Kidney epithelial cell (primary cell): ENCODE measurements around the gene EP400. TPM values are rescaled to one million over a fixed set of nuclear protein-coding genes. Genes with fewer than 3 reads are reported as not detected.

Source experiments
- DNase-seq: peaks from one replicate; pipeline ENCODE4 v3.0.0-alpha.2; 2010; ENCODE audit warnings: low read depth
- H3K27me3 ChIP-seq: 2 replicates; pipeline ENCODE4 v1.6.0; 2011; ENCODE audit warnings: low read length; ENCODE audit not compliant: control insufficient read depth, insufficient read depth
- H3K36me3 ChIP-seq: 2 replicates; pipeline ENCODE4 v1.5.1; 2011; ENCODE audit warnings: low read length; ENCODE audit not compliant: control insufficient read depth, insufficient read depth
- H3K4me3 ChIP-seq: 2 replicates; pipeline ENCODE4 v1.5.1; 2011; ENCODE audit warnings: low read depth, mild to moderate bottlenecking, control low read depth, low read length
- total RNA-seq: library from RNA; depleted of rRNA; stranded (reverse); fragments of >200 nt; gene quantifications from 2 replicates; pipeline ENCODE4 v1.2.3, GENCODE V29; 2015
- TF ChIP-seq, protein P1 (sequence below): IDR thresholded peaks from 2 replicates; pipeline ENCODE4 v1.5.1; 2011; ENCODE audit warnings: mild to moderate bottlenecking, moderate library complexity, low read length, control low read depth, inconsistent platforms; ENCODE audit not compliant: insufficient read depth, poor library complexity, severe bottlenecking

The EP400 gene
- total RNA-seq, 1 donor from 2014 or later = 21.4 TPM

- no peak for DNase-seq
- Histone ChIP-seq H3K27me3 (no peaks in the 10 kb centered on the region), H3K4me3 (no peak overlapping the region), H3K36me3 (no peaks in the 10 kb centered on the region)
- TF ChIP-seq, protein P1, sequence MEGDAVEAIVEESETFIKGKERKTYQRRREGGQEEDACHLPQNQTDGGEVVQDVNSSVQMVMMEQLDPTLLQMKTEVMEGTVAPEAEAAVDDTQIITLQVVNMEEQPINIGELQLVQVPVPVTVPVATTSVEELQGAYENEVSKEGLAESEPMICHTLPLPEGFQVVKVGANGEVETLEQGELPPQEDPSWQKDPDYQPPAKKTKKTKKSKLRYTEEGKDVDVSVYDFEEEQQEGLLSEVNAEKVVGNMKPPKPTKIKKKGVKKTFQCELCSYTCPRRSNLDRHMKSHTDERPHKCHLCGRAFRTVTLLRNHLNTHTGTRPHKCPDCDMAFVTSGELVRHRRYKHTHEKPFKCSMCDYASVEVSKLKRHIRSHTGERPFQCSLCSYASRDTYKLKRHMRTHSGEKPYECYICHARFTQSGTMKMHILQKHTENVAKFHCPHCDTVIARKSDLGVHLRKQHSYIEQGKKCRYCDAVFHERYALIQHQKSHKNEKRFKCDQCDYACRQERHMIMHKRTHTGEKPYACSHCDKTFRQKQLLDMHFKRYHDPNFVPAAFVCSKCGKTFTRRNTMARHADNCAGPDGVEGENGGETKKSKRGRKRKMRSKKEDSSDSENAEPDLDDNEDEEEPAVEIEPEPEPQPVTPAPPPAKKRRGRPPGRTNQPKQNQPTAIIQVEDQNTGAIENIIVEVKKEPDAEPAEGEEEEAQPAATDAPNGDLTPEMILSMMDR = no peak
Observed at GRCh38 chr12:132124766-132125425, 175.2 kb downstream of the EP400 start.

DNA sequence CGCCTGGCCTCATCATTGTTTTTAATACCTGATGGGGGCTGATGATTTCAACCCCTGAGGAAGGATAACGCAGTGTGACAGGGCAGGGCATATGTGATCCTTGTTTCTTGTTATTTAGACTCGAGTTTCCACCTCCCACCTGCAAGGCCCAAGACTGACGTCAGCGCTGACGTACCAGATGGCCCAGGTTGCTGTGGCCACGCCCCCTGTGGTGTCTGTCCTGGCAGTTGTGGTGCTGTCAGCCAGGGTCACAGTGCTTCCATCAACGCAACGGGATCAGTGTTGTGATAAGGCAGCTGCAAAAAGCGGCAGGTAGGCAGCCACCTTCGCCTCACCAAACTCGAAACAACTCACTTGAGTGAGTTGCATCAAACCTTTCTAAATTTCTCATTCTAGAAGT is 176.0 kb downstream of the EP400 start:
- Histone ChIP-seq H3K4me3 (no peak overlapping the region), H3K27me3 (no peaks in the 10 kb centered on the region), H3K36me3 (no peaks in the 10 kb centered on the region)
- no peak for DNase-seq
- TF ChIP-seq, protein P1 = no peak

DNA sequence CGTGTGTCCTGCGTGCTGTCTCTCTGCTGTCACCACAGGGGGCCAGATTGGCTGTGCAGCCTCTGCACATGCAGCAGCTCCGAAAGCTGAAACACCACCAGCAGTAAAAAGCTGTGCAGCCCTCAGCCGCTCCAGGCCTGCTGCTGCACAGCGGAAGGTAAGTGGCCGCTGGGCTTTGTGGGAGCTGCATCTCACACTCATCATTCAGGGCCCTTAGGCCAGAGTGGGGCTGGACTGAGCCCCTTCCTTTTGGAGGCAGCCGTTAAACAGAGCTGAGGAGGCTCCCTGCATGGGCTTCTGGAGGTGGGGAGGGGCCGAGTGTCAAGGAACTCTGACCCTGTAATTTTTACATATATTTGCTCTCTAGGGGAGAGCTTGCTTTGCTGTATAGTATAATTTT is 177.3 kb downstream of the EP400 start:
- Histone ChIP-seq H3K27me3 (no peaks in the 10 kb centered on the region), H3K36me3 (no peaks in the 10 kb centered on the region), H3K4me3 (no peak overlapping the region)
- DNase-seq = no peak
- TF ChIP-seq, protein P1 = no peak

DNA sequence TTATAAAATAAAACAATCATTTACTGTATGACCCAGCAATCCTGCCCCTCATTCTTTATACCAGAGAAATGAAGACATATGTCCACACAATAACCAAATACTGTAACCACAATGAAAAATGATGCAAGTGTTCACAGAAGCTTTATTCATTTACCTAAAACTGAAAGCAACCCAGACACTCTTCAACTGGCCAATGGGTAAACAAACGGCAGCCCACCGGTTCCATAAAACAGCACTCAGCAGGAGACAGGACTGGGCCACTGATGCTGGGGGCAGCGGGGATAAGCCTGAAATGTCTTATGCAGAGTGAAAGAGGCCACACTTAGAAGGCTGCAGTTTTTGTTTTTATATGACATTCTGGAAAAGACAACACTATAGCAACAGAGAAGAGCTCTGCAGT is 179.3 kb downstream of the EP400 start:
- H3K4me3 ChIP-seq = no peak overlapping the region
- H3K27me3 ChIP-seq = no peaks in the 10 kb centered on the region
- DNase-seq = no peak
- TF ChIP-seq, protein P1 = no peak
- H3K36me3 ChIP-seq = no peaks in the 10 kb centered on the region

DNA sequence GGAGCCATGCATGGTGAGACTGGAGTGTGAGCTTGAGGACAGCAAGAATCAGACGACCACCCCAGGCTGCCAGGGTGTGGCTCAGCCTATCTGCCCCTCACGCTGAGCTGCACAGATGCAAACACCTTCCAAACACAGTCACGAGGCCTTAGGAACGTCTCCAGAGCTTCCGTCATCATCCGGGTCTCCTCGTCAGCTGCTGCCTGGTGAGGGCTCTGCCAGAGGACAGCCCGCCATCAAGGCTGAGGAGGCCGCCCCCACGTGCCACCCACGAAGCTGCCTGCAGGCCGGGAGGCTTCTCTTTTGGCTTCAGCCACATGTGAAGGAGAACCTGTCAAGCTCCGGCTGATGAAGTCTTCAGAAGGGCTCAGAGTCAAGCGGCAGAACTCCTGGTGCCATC is 180.9 kb downstream of the EP400 start:
- Histone ChIP-seq H3K27me3 (no peaks in the 10 kb centered on the region), H3K4me3 (no peak overlapping the region), H3K36me3 (no peaks in the 10 kb centered on the region)
- no peak for DNase-seq
- TF ChIP-seq, protein P1 = no peak

Other genes with a start within 250 kb of the EP400 start
- gene SFSWAP, start 238.9 kb upstream of the EP400 start, total RNA-seq = 27.7 and 31.4 TPM in 2 replicates
- gene MMP17, start 121.5 kb upstream of the EP400 start, total RNA-seq = 1.7 and 7.3 TPM in 2 replicates
- 14.7 and 20.4 TPM in 2 replicates for gene ULK1, start 55.3 kb upstream of the EP400 start, total RNA-seq
- 22.9 and 23.5 TPM in 2 replicates for gene PUS1, start 20.7 kb upstream of the EP400 start, total RNA-seq
- gene DDX51, start 194.4 kb downstream of the EP400 start, total RNA-seq = 15.7 and 18.9 TPM in 2 replicates
- 23.8 and 35.5 TPM in 2 replicates for gene NOC4L, start 194.5 kb downstream of the EP400 start, total RNA-seq